Stimulated activated naive CD8-positive, alpha-beta T cell treated with anti-CD3 and anti-CD28 coated beads, Interleukin-15, Interleukin-2, amounts not matched to agents 100 U/mL and 50 U/mL, for 24 hours (primary cell): Measurements from ENCODE around the gene EIF3D.

Source experiments
- ATAC-seq: fragments of 150-1000 bp; cut with Tn5 transposase; one replicate; pipeline ENCODE4 v1.10.0; 2021
- DNase-seq: peaks from one replicate; pipeline ENCODE4 v3.0.0; 2021

The EIF3D gene

DNA sequence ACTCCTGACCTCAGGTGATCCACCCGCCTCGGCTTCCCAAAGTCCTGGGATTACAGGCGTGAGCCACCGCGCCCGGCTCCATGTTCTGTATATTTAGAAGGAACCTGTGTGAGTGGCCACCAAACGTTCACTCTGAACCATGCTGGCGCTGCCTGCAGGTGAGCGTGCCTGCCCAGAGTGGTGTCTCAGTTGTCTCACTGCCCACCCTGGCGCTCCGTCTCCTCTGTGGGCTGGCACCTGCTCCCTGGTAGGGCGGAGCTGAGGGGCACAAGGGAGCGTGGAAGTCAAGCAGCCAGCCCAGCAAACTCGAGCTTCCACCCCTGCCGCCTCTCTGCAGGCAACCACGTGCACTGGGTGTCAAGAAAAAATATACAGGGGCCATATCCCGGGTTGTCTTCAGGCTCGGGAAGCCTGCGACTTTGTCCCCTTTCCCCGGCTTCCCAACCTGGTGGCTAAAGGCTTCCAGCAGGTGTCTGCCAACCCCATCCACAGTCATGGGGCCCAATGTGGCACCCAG lies 64.2 kb downstream of the EIF3D start:
- ATAC-seq (no peak), DNase-seq (no peak)

DNA sequence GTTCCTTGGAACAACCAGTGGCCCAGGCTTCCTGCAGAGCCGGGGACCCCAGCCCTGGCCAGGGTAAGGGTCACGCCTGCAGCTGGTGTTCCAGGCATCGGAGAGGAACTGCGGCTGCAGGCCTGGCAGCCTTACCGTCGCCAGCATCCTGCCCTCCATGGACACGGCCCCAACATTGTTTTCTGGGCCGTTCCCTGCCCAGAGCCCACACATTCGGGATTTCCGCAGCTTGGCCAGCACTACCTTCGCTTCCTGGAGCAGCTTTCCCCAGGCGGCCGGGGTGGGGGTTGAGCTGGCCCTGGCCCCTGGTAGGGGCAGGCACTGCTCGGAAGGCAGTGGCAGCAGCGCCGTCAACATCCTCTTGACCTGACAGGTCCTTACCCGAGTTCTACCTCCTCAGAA lies 65.2 kb downstream of the EIF3D start:
- DNase-seq (no peak), ATAC-seq (no peak)

DNA sequence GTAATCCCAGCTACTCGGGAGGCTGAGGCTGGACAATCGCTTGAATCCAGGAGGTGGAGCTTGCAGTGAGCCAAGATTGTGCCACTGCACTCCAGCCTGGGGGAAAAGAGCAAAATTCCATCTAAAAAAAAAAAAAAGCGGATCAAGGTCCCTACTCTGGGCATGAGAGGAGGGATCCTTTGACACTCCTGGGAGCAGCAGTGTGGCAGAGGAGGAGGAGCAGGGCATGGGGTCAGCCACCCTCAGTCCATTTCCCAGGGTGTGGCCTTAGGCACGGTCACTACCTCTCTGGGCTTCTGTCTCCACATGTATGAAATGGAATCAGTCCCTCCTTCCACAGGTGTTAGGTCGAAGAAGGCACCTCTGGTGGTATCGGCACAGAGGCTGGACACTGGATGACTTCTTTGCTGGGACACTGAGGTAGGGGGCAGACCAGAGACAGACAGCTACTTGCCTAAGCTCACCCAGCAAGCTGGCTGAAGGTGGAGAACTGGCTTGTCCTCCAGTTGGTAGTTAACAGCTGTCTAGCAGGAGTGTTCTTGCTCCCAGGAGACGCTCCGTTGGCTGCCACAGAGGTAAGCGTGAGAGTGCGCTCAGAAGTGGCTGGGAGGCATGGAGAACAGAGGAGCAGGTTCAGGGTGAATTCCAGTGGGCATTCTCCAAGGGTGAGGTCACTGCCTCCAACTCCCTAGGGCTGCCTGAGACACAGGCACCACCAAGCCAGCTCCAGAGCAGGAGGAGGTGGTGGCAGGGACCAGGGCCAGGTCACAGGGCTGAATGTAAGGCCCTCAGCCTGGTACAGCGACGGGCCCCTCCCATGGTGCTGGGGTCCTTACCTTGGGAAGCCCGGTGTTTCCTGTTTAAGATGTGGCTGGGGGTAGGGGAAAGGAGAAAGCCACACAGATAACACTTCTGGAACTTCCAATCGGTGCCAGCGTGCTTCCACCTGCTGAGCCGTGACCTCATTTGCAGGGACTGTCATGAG lies 67.0 kb downstream of the EIF3D start:
- ATAC-seq (no peak), DNase-seq (no peak)
